Measurements from ENCODE around the gene SAMD8. TPM values are rescaled to one million over a fixed set of nuclear protein-coding genes. Genes with fewer than 3 reads are reported as not detected.
"Not testable (repeated sequence)": the region's sequence is repeated elsewhere in the genome, so short reads cannot be mapped to it uniquely, and the experiment has no call there.

The SAMD8 gene
- total RNA-seq, 1 donor from 2014 or later: 25.7 TPM

DNA sequence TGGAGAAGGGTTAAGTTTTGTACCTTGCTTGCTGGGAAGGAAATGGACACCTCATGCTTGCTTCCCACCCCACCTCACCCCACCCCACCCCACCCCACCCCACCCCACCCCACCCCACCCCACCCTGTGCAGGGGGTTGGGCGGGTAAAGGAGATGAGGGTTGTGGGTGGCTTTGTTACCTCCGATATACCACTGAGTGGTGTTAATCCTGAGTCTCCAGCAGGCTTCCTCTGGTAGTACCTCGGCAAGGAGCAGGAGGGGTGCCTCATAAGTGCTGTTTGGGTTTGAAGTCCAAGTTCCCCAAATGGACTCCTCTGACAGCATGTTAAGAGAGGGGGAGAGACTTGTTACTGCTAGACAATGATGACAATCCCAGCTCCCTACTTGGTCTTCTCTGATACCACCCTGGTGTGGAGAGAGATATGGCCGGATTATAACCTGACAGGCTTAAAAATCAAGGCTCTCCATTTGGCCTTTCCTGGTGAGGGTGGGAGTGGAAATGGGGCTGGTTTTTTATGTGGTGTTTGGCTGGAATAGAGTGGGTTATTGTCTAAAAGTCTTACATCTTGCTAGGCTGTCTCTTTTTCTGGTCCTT is 11.7 kb downstream of the SAMD8 start:
- DNase-seq (ENCODE audit: low spot score): no peak
- intact Hi-C loops (cut with DNase I): no loop called here

DNA sequence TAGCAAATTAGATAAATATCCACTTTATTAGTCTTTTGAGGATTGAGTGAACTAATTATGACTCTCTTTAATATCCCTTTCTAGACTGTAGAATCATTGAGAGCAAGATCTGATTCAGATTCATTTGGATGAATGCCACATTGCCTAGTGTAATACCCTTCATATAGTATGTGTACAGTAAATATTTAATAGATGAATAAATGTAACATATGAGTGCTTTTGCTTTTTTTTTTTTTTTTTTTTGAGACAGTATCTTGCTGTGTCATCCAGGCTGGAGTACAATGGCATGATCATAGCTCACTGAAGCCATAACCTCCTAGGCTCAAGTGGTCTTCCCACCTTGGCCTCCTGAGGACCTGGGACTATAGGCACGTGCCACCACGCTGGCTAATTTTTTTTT is 14.8 kb downstream of the SAMD8 start:
- no peak for DNase-seq (ENCODE audit: low spot score)
- intact Hi-C loops (cut with DNase I): loop anchor here (5.0 kb wide), 1 partner anchor 36 kb away; no protein-coding TSS in a partner anchor

DNA sequence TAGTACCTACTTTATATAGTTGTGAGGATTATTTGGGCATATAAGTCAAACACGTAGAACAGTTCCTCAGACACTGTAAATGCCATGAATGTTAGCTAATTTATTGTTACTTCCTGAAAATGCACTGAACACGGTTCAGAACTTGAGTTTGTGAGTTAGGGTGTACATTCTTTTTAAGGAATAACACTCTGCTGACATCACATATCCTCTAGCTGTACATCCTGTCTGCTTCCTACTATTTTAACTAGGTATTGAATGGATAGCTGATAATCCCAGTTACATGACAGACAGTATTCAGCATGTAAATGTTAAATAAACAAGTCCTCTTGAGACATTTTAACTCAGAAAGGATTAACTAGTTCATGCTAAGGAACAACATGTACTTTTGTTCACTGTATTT is 16.0 kb downstream of the SAMD8 start:
- intact Hi-C loops (cut with DNase I): loop anchor here (5.0 kb wide), 1 partner anchor 35 kb away; no protein-coding TSS in a partner anchor
- no peak for DNase-seq (ENCODE audit: low spot score)

DNA sequence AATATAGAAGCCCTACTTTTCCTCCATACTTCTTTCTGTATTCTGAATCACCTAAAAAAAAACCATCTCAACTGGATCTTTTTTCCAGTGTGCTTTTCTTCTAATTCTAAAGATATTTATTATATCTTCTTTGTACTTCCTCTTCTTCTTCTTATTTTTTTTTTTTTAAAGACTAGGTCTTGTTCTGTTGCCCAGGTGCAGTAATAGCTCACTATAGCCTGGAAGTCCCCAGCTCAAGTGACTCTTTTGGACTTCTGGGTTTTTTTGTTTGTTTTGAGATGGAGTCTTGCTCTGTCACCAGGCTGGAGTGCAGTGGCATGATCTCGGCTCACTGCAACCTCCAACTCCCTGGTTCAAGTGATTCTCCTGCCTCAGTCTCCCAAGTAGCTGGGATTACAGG is 17.5 kb downstream of the SAMD8 start:
- intact Hi-C loops (cut with DNase I): loop anchor here (5.0 kb wide), 1 partner anchor 33 kb away; no protein-coding TSS in a partner anchor
- not testable (repeated sequence) for DNase-seq (ENCODE audit: low spot score)

- DNase-seq (ENCODE audit: low spot score): no peak
- intact Hi-C loops (cut with DNase I): loop anchor here (5.0 kb wide), 1 partner anchor 33 kb away; no protein-coding TSS in a partner anchor
These were observed 18.1 kb downstream of the SAMD8 start for GRCh38 chr10:75129537-75129936.

GRCh38 chr10:75133701-75134100 is 22.2 kb downstream of the SAMD8 start:
- intact Hi-C loops (cut with DNase I); DNase-seq (ENCODE audit: low spot score): not testable (repeated sequence)

DNA sequence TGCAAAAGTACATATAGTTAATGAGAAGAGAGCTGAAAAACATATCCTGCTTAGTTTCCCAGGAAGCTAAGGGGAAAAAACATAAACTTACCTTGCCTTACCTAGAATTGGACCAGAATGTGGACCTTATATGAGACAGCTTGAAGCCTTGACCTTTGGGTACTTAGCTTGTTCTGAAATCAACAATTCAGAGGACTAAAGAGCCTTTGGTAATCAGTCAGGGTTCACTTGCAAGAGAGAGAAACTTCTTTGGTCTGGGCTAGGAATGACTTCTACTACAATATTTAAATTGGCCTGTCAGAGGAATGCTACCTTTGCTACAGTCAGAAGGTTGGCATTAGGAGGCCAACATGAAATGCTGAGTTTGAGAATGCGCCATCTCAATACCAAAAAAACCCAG is 24.9 kb downstream of the SAMD8 start:
- intact Hi-C loops (cut with DNase I): no loop called here
- no peak for DNase-seq (ENCODE audit: low spot score)

GRCh38 chr10:75137533-75138438 is 26.3 kb downstream of the SAMD8 start:
- no peak for DNase-seq (ENCODE audit: low spot score)
- intact Hi-C loops (cut with DNase I): no loop called here

DNA sequence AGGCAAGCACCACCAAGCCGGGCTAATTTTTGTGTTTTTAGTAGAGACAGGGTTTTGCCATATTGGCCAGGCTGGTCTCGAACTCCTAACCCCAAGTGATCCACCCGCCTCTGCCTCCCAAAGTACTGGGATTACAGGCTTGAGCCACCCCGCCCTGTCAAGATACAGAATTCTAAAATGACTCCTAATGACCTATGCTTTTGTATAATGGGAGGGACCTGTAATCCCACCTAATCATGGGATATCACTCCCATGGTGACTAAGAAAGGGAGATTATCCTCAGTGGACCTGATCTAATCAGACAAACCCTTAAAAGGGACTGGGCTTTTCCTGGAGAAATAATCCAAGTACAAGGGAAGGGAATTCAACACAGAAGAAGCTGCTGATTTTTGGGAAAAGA is 28.8 kb downstream of the SAMD8 start:
- intact Hi-C loops (cut with DNase I): no loop called here

DNA sequence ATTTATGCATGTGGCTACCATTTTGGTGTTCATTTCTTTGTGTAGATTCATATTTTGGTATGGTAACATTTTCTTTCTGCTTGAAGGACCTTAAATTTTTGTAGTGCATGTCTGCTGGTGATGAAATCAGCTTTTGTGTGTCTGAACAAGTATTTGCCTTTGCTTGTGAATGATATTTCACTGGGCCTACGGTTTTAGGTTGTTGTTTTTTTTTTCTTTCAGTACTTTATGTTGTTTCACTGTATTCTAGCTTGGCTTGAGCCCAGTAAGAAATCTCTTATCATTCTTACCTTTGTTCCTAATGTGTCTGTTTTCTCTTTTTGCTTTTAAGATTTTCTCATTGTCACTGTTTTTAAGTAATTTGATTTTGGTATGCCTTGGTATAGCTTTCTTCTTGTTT is 31.9 kb downstream of the SAMD8 start:
- intact Hi-C loops (cut with DNase I): no loop called here
- DNase-seq (ENCODE audit: low spot score): no peak

More for the DNA sequence above, 28.8 kb downstream of the SAMD8 start:
- no peak for DNase-seq (ENCODE audit: low spot score)

- intact Hi-C loops (cut with DNase I): no loop called here
- DNase-seq (ENCODE audit: low spot score): no peak
These were observed 34.1 kb downstream of the SAMD8 start for GRCh38 chr10:75145590-75145989.

GRCh38 chr10:75146780-75147179 is 35.3 kb downstream of the SAMD8 start:
- intact Hi-C loops (cut with DNase I): no loop called here
- no peak for DNase-seq (ENCODE audit: low spot score)

DNA sequence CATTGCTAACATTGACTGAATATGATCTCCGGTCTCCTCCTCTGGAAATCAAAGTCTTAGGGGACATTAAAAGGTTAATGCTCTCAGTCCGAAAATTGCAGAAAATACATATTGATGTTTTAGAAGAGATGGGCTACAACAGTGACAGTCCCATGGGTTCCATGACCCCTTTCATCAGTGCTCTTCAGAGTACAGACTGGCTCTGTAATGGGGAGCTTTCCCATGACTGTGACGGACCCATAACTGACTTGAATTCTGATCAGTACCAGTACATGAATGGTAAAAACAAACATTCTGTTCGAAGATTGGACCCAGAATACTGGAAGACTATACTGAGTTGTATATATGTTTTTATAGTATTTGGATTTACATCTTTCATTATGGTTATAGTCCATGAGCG is 39.2 kb downstream of the SAMD8 start:
- intact Hi-C loops (cut with DNase I): no loop called here
- DNase-seq (ENCODE audit: low spot score): no peak

DNA sequence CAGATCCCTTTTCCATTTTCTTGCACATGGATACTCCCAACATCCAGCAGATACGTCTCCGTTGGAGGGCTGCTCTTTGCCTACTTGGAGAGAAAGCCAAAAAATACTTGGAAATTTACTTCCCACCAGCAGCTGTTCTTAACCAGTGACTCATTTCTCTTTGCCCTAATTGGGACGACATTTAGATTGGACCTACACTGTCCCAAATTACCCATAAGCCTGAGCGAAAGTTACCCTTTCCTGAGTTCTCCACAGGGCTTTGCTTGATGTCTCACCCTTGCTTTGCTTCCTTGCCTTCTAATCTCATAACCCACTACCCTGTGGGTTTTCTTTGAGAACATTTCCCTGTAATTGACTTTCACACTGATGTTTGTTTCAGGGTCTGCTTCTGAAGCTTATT is 48.1 kb downstream of the SAMD8 start:
- intact Hi-C loops (cut with DNase I): no loop called here
- DNase-seq (ENCODE audit: low spot score): no peak

GRCh38 chr10:75165684-75166622 is 54.5 kb downstream of the SAMD8 start:
- DNase-seq (ENCODE audit: low spot score): no peak
- intact Hi-C loops (cut with DNase I): no loop called here

GRCh38 chr10:75166623-75166972 is 55.1 kb downstream of the SAMD8 start:
- intact Hi-C loops (cut with DNase I): no loop called here
- DNase-seq (ENCODE audit: low spot score): no peak

GRCh38 chr10:75168275-75168674 is 56.8 kb downstream of the SAMD8 start:
- no peak for DNase-seq (ENCODE audit: low spot score)
- intact Hi-C loops (cut with DNase I): no loop called here

DNA sequence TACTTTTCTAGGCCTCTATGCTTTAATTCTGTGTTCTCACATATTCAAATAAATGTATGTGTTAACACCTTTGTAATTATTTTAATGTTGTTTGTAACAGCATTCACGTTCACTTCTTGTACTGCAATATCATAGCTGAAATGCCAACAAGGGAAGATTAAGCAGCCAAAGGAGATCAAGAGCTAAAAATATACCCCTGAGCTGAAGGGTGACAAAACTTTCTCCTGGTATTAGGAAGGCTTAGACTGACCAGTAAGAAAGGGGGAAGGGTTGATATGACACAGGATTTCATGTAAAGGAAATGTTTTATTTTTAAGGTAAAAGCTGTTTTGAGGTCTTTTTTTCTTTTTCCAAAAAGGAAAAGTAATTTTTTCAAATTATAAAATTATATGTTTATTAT is 58.8 kb downstream of the SAMD8 start:
- DNase-seq (ENCODE audit: low spot score): no peak
- intact Hi-C loops (cut with DNase I): no loop called here

GRCh38 chr10:75175046-75175445 is 63.6 kb downstream of the SAMD8 start:
- intact Hi-C loops (cut with DNase I): no loop called here

GRCh38 chr10:75176046-75176445 is 64.6 kb downstream of the SAMD8 start:
- intact Hi-C loops (cut with DNase I): no loop called here
- DNase-seq (ENCODE audit: low spot score): no peak

More at GRCh38 chr10:75175046-75175445, 63.6 kb downstream of the SAMD8 start:
- no peak for DNase-seq (ENCODE audit: low spot score)
